GM12801 (cell line): ENCODE measurements around the gene B4GALT4.

Experiments used
- TF ChIP-seq, protein P1 (sequence below): IDR thresholded peaks from one replicate; pipeline ENCODE4 v1.5.1; 2011; ENCODE audit warnings: control low read depth; ENCODE audit not compliant: insufficient read length; ENCODE audit errors: extremely low read depth

Gene B4GALT4

GRCh38 chr3:119240591-119241434, at the start of gene B4GALT4:
TSS of gene B4GALT4 (minus strand) at chr3:119240878. CDS start at chr3:119230099, 10,779 bp downstream.
- TF ChIP-seq, protein P1, sequence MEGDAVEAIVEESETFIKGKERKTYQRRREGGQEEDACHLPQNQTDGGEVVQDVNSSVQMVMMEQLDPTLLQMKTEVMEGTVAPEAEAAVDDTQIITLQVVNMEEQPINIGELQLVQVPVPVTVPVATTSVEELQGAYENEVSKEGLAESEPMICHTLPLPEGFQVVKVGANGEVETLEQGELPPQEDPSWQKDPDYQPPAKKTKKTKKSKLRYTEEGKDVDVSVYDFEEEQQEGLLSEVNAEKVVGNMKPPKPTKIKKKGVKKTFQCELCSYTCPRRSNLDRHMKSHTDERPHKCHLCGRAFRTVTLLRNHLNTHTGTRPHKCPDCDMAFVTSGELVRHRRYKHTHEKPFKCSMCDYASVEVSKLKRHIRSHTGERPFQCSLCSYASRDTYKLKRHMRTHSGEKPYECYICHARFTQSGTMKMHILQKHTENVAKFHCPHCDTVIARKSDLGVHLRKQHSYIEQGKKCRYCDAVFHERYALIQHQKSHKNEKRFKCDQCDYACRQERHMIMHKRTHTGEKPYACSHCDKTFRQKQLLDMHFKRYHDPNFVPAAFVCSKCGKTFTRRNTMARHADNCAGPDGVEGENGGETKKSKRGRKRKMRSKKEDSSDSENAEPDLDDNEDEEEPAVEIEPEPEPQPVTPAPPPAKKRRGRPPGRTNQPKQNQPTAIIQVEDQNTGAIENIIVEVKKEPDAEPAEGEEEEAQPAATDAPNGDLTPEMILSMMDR: no peak

DNA sequence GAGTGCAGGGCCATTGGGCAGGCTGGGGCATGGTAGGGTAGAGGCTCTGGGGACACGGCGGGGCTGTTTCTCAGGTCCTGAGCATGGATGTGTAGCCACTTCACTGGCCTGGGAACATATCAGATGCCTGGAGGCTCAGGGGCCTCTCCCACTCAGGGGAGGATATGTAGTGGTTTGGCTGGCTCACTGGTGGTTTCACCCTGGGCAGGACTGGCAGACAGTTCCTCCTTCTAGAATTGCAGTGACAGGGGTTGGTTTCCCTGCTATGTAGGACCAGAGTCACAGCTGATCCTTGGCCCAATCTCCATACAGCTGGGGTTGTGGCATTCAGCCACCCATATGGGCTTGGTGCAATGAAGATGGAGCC, 48.7 kb upstream of the B4GALT4 start:
- TF ChIP-seq, protein P1: no peak

DNA sequence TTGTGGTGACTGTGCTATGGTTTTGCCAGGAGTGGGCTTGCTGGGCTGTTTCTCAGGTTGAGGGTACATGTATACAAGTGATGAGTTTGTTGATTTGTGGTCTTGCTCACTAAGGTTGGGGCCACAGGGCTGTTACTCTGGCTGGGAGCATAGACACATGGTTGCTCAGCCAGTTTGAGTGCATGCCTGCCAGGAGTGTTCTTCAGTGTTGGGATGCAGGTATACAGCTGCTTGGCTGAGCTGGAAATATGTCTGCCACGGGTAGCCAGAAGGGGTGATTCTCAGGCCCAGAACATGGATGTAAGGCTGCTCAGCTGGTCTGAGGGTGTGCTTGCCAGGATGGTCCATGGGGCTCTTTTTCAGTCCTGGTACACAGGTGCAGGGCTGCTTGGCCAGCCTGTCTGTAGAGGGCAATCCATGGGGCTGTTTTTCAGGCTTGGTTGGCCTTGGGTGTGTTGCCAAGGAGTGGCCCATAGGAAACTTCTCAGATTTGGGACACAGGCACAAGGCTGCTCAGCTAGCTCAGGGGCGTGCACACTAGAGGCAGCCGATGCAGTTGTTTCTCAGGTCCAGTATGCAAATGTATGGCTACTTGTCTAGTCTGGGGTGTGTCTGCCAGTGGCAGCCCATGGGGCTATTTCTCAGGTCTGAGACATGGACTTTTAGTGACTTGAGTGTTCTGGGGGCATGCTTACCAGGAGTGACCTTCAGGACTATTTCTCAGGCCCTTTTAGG, 48.2 kb upstream of the B4GALT4 start:
- TF ChIP-seq, protein P1: no peak

DNA sequence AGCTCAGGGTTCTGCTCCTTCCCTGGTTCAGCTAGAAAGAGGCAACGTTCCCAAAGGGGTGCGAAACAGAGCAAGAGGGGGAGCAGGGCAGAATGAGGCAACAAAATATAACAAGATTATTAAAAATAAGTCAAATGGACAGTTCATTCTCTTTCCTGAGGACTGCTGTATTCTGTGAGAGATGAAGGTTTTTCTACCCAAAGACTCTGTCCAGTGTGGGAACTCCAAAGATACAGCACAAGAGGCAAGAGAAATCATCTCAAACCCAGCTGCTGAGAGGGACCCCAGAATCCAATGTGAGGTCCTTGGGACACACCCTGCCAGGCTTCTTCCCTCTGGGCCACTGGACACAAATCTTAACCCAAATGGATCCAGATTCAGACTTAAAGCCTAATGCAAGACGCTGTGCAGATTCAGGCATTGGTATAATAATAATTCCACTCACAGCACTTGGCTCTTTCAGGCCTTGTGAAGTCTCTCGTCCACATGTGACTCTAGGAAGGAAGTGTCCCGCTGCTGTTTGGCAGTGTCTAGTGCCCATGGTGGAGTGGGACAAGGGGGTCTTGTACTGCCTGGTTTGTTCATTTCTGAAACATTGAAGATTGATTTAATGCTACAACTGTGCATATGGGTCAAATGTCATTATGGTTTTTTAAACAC, 39.0 kb upstream of the B4GALT4 start:
- TF ChIP-seq, protein P1: no peak

DNA sequence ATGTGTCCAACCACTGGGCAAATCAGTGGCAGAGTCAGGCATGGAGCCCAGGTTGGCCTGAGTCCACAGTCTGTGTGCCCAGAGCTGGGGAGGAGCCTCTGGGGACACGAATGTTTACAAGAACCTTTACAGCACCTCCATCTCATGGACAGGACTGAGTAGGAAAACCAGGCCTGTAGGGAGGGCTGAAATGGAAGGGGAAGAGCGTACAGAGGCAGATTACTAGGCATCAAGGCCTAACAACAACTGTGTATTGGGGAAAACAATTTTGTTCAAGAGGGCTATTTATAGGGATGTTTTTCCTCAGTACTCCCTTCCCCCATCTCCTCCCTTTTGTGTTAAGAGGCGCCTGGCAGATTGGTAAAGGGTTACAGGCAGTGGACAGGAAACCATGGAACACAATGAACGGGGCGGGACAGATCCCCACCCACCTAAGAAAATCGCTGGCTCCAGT, 38.5 kb upstream of the B4GALT4 start:
- TF ChIP-seq, protein P1: no peak

GRCh38 chr3:119276680-119277079, 36.0 kb upstream of the B4GALT4 start:
- TF ChIP-seq, protein P1: no peak

GRCh38 chr3:119261055-119261454, 20.4 kb upstream of the B4GALT4 start:
- TF ChIP-seq, protein P1: no peak
